Liver (tissue), 9 donors: ENCODE data around the gene DERA. TPM values are rescaled to one million over a fixed set of nuclear protein-coding genes. Genes with fewer than 3 reads are reported as not detected.

Experiments
- DNase-seq: peaks from one replicate; pipeline ENCODE4 v3.0.0-alpha.2; 2017; ENCODE audit warnings: low spot score
- H3K27ac ChIP-seq, 2 donors: one replicate each; pipeline ENCODE4 v1.7.0; 2013; ENCODE audit warnings: inconsistent platforms in 2 of 2, low read length in 2 of 2, control low read depth in 1 of 2, low read depth in 1 of 2, mild to moderate bottlenecking in 1 of 2
- H3K27me3 ChIP-seq, 4 donors: one replicate each; pipeline versions ENCODE4 v1.6.1 to v1.7.0; 2013; ENCODE audit warnings: low read length in 3 of 4, inconsistent platforms in 1 of 4, mild to moderate bottlenecking in 1 of 4, moderate library complexity in 1 of 4; ENCODE audit not compliant: control insufficient read depth in 4 of 4, insufficient read depth in 4 of 4
- H3K36me3 ChIP-seq, 4 donors: one replicate each; pipeline versions ENCODE4 v1.6.1 to v1.7.0; 2013; ENCODE audit warnings: low read length in 3 of 4, mild to moderate bottlenecking in 3 of 4, low read depth in 1 of 4, moderate library complexity in 1 of 4; ENCODE audit not compliant: control insufficient read depth in 4 of 4, insufficient read depth in 3 of 4
- H3K4me1 ChIP-seq, 4 donors: one replicate each; pipeline versions ENCODE4 v1.6.1 to v1.7.0; 2013; ENCODE audit warnings: low read length in 3 of 4, mild to moderate bottlenecking in 3 of 4, moderate library complexity in 1 of 4; ENCODE audit not compliant: control insufficient read depth in 4 of 4, insufficient read depth in 4 of 4
- H3K4me3 ChIP-seq, 3 donors: one replicate each; pipeline versions ENCODE4 v1.6.1 to v1.7.0; 2013; ENCODE audit warnings: low read length in 3 of 3, control low read depth in 1 of 3, low read depth in 1 of 3, mild to moderate bottlenecking in 1 of 3
- H3K9ac ChIP-seq, 2 donors: one replicate each; pipeline ENCODE4 v1.7.0; 2013; ENCODE audit warnings: low read length in 2 of 2, mild to moderate bottlenecking in 2 of 2, moderate library complexity in 2 of 2, control low read depth in 1 of 2, low read depth in 1 of 2
- H3K9me3 ChIP-seq, 4 donors: one replicate each; pipeline versions ENCODE4 v1.6.1 to v1.7.0; 2013; ENCODE audit warnings: low read length in 3 of 4; ENCODE audit not compliant: control insufficient read depth in 4 of 4
- ATF3 ChIP-seq: IDR thresholded peaks from 2 replicates; pipeline ENCODE4 v1.6.1; 2016; ENCODE audit warnings: antibody characterized with exemption
- CTCF ChIP-seq: fragments of 150-350 bp; IDR thresholded peaks from 2 replicates; pipeline ENCODE4 v1.5.1; 2017; ENCODE audit warnings: improper control_type of control experiment, low read depth, low read length; ENCODE audit not compliant: missing input control
- FOXA2 ChIP-seq: IDR thresholded peaks from 2 replicates; pipeline ENCODE4 v1.6.1; 2016; ENCODE audit warnings: antibody characterized with exemption
- HNF4A ChIP-seq, 2 donors: conservative IDR thresholded peaks; 2 replicates each; pipeline ENCODE4 v1.6.1; 2016; ENCODE audit warnings: antibody characterized with exemption in 2 of 2, mild to moderate bottlenecking in 2 of 2
- JUND ChIP-seq, 2 donors: IDR thresholded peaks; 2 replicates each; pipeline ENCODE4 v1.6.1; 2016; ENCODE audit warnings: antibody characterized with exemption in 2 of 2
- RAD21 ChIP-seq, 2 donors: IDR thresholded peaks; 2 replicates each; pipeline ENCODE4 v1.6.1; 2016; ENCODE audit warnings: antibody characterized with exemption in 2 of 2, mild to moderate bottlenecking in 2 of 2
- SP1 ChIP-seq: IDR thresholded peaks from 2 replicates; pipeline ENCODE4 v1.6.1; 2018; ENCODE audit warnings: antibody characterized with exemption, mild to moderate bottlenecking
- YY1 ChIP-seq: IDR thresholded peaks from 2 replicates; pipeline ENCODE4 v1.6.1; 2016; ENCODE audit warnings: antibody characterized with exemption, mild to moderate bottlenecking
- WGBS: extraction: QIAGEN DNeasy Blood & Tissue Kit; methylation state at CpG from one replicate; pipeline ENCODE4 v1.1.7; 2013; 5-methylcytosine and 5-hydroxymethylcytosine counted together
- polyA plus RNA-seq, 2 donors: library from polyadenylated mRNA; stranded (reverse) in 1 of 2; unstranded in 1 of 2; fragments of 200-250 nt in 1 of 2; fragments of >200 nt in 1 of 2; fragmentation: Nextera tagmentation in 1 of 2; extraction: Ambion mirVana in 1 of 2; gene quantifications; one replicate each; pipeline versions ENCODE4 v1.2.1 to v1.2.3, GENCODE V29; 2013 to 2015
- total RNA-seq, 2 donors: library from RNA; depleted of rRNA; stranded (reverse); fragments of >200 nt; gene quantifications; one replicate each; pipeline ENCODE4 v1.2.3, GENCODE V29; 2014
- TF ChIP-seq, protein P1 (sequence below): IDR thresholded peaks from 2 replicates; pipeline ENCODE4 v1.6.1; 2016; ENCODE audit warnings: antibody characterized with exemption, mild to moderate bottlenecking
- donor health status: healthy.
- donor health status: healthy.
- donor health status: healthy.
- donor health status: healthy.
- donor health status: healthy.

DERA gene
- total and polyA plus RNA-seq, 4 donors, result 32.9 to 65.2 (median 52.4) TPM

DNA sequence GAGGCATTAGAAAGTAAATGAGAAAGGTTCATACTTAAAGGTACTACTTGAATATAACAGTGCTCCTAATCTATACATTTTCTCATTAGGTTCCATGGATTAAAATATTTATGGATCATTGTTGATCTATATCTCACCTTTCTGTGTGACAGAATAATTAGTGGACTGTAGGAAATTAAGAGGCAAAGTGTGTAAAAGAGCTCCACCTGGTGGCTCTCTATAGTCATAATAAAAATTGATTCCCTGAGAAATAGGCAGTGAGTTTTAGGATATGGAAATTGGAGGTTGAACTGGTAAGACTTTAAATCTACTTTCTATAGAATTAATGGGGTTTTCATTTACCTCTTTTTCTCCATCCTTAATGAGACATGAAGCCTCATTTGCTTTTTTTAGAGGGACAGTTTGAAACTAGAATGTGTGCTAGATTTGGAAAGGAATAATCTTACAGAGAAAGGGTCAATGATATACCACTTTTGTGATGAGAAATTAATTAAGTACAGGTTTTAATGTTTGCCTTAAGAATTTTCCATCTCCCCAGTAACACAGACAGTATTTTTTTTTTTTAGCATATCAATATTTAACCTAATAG is 11.8 kb upstream of the DERA start:
- H3K27ac ChIP-seq, result no peak overlapping the region
- H3K9ac ChIP-seq, result no peak overlapping the region
- H3K9me3 ChIP-seq, result no peaks in the 10 kb centered on the region
- TF ChIP-seq CTCF, result peak; percentile 54
- peak; percentile 80 to 84 for TF ChIP-seq RAD21 (IDR thresholded peaks at IDR 0.05)
- no peak for TF ChIP-seq JUND (IDR thresholded peaks at IDR 0.05)
- DNase-seq, result no peak
- peaks cover 0 to 12% (median 10%) of the 10 kb centered on the region in 4 donors for H3K4me1 ChIP-seq
- H3K27me3 ChIP-seq, result no peaks in the 10 kb centered on the region
- no peak overlapping the region for H3K4me3 ChIP-seq
- H3K36me3 ChIP-seq, result peaks cover 7 to 30% (median 24%) of the 10 kb centered on the region in 4 donors

GRCh38 chr12:15904378-15904920 is 6.7 kb upstream of the DERA start:
- TF ChIP-seq ATF3, result no peak
- no peak for TF ChIP-seq YY1
- TF ChIP-seq, protein P1, sequence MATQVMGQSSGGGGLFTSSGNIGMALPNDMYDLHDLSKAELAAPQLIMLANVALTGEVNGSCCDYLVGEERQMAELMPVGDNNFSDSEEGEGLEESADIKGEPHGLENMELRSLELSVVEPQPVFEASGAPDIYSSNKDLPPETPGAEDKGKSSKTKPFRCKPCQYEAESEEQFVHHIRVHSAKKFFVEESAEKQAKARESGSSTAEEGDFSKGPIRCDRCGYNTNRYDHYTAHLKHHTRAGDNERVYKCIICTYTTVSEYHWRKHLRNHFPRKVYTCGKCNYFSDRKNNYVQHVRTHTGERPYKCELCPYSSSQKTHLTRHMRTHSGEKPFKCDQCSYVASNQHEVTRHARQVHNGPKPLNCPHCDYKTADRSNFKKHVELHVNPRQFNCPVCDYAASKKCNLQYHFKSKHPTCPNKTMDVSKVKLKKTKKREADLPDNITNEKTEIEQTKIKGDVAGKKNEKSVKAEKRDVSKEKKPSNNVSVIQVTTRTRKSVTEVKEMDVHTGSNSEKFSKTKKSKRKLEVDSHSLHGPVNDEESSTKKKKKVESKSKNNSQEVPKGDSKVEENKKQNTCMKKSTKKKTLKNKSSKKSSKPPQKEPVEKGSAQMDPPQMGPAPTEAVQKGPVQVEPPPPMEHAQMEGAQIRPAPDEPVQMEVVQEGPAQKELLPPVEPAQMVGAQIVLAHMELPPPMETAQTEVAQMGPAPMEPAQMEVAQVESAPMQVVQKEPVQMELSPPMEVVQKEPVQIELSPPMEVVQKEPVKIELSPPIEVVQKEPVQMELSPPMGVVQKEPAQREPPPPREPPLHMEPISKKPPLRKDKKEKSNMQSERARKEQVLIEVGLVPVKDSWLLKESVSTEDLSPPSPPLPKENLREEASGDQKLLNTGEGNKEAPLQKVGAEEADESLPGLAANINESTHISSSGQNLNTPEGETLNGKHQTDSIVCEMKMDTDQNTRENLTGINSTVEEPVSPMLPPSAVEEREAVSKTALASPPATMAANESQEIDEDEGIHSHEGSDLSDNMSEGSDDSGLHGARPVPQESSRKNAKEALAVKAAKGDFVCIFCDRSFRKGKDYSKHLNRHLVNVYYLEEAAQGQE, result no peak
- TF ChIP-seq SP1, result no peak
- no peak for TF ChIP-seq FOXA2
- no peak for TF ChIP-seq CTCF
- TF ChIP-seq HNF4A (conservative IDR thresholded peaks at IDR 0.05), result no peak
- H3K9ac ChIP-seq, result no peak overlapping the region
- H3K27ac ChIP-seq, result no peak overlapping the region
- H3K4me3 ChIP-seq, result no peak overlapping the region
- no peak for DNase-seq
- 89% methylated on average over 5 of the region's 5 CpGs for WGBS
- H3K4me1 ChIP-seq, result peaks cover 0 to 5% (median 0%) of the 10 kb centered on the region in 4 donors
- H3K9me3 ChIP-seq, result no peaks in the 10 kb centered on the region
- H3K27me3 ChIP-seq, result no peaks in the 10 kb centered on the region
- peaks cover 2 to 39% (median 24%) of the 10 kb centered on the region in 4 donors for H3K36me3 ChIP-seq
